Fibroblast of pulmonary artery (primary cell): ENCODE results near the gene ETFA.

ENCODE experiments used
- DNase-seq: peaks from one replicate; pipeline ENCODE4 v3.0.0-alpha.2; 2010; ENCODE audit warnings: low read depth
- H3K4me3 ChIP-seq: replicated peaks from 2 replicates; pipeline ENCODE4 v1.5.1; 2011; ENCODE audit warnings: low read depth, mild to moderate bottlenecking, control low read depth, low read length, moderate library complexity
- TF ChIP-seq, protein P1 (sequence below): IDR thresholded peaks from 2 replicates; pipeline ENCODE4 v1.5.1; 2011; ENCODE audit warnings: mild to moderate bottlenecking, control low read depth, low read length, inconsistent platforms; ENCODE audit errors: missing control alignments

ETFA gene

DNA sequence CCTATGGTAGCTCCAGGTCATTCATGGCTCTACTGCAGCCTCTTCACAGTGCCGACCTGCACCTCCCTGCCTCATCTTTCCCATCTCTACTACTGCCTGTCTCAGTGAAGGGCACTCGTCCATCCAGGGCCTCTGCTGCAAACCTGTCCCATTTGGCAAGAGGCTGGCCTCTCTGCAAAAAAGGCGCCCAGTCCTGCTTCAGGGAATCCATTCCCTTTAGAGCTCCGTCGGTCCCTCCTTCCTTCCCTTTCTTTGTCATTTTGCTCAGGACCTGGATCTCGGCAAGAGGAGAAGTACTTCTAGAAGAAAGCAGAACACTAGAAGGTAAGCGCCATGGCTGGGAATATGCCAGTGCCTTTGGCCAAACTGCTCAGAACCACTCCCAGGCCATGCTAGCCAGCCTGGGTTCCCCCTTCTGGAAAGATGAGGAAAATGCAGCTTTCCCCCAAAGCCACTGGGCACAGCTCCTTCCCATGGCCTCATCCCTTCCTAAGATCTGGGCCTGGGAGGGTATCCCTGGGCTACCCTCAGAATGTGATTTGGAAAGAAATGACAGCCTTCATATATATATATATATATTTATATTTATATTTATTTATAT is 18.9 kb upstream of the ETFA start:
- peak; percentile 71 for DNase-seq
- H3K4me3 ChIP-seq: no peak overlapping the region
- TF ChIP-seq, protein P1, sequence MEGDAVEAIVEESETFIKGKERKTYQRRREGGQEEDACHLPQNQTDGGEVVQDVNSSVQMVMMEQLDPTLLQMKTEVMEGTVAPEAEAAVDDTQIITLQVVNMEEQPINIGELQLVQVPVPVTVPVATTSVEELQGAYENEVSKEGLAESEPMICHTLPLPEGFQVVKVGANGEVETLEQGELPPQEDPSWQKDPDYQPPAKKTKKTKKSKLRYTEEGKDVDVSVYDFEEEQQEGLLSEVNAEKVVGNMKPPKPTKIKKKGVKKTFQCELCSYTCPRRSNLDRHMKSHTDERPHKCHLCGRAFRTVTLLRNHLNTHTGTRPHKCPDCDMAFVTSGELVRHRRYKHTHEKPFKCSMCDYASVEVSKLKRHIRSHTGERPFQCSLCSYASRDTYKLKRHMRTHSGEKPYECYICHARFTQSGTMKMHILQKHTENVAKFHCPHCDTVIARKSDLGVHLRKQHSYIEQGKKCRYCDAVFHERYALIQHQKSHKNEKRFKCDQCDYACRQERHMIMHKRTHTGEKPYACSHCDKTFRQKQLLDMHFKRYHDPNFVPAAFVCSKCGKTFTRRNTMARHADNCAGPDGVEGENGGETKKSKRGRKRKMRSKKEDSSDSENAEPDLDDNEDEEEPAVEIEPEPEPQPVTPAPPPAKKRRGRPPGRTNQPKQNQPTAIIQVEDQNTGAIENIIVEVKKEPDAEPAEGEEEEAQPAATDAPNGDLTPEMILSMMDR: peak; percentile 74

- DNase-seq: no peak
- TF ChIP-seq, protein P1: no peak
Observed at GRCh38 chr15:76328958-76329357, 17.7 kb upstream of the ETFA start.

DNA sequence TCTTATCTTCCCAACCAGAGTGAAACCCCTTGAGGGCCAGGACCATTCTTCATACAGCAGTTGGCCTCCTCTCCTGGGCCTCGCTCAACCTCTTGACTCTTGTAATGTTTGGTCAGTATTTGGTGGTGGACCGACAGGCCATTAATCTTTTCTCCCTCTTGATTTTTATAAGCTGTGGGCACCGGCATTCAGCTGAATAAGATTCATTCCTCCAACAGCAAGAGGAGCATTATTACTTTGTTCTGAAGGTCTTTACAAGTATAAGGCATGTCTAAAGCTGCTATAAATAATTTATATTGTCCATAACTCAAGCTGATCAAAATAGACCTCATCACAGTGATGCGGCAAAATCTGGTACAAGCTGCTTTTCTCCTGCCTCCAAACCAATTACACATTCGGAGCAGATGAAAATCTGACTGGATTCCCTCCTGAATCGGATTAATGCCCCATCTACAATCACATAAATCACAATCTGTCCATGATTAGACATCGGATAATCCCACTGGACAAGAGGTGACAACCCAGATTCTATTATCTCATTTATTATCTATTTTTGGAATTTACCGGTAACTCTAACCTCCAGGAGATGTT is 16.9 kb upstream of the ETFA start:
- DNase-seq: no peak

More at GRCh38 chr15:76328958-76329357, 17.7 kb upstream of the ETFA start:
- H3K4me3 ChIP-seq: no peak overlapping the region

DNA sequence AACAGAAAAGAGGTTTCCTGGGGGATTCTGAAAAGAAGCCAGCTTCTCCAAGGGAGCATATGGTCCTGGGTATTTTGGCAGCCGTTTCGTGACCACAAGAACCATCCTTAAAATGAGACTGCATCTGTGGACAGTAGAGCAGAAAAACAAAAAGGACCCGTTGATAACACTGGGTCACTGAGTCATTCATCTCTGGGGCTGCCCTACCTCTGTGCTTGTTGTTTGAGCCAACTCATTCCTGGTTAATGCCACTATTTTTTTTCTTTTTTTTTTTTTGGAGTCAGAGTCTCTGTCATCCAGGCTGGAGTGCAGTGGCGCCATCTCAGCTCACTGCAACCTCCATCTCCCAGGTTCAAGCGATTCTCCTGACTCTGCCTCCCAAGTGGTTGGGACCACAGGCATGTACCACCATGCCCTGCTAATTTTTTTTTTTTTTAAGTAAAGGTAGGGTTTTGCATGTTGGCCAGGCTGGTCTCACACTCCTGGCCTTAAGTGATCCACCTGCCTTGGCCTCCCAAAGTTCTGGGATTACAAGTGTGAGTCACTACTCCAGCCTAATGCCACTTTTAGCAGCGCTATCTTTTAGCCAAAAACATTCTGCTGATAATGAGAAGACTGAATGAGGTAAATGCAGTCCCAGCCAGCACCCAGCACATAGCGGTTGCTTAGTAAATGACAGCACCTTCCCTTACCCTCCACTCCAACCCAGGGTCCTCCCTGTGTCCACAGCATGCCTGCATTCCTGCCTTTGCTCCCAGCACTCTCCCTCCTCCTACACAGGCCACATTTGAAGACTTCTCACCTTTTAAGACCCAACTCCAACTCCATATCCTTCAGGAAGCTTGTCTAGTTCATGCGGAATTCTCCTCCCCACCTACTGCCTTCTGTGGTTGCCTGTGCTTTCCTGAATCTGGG is 16.2 kb upstream of the ETFA start:
- no peak overlapping the region for H3K4me3 ChIP-seq
- no peak for DNase-seq
- TF ChIP-seq, protein P1: no peak

More for the DNA sequence above, 16.9 kb upstream of the ETFA start:
- TF ChIP-seq, protein P1: no peak
- no peak overlapping the region for H3K4me3 ChIP-seq

- TF ChIP-seq, protein P1: no peak
Observed at GRCh38 chr15:76325704-76326103, 14.4 kb upstream of the ETFA start.

GRCh38 chr15:76324066-76324465 is 12.8 kb upstream of the ETFA start:
- TF ChIP-seq, protein P1: no peak
- H3K4me3 ChIP-seq: no peak overlapping the region
- DNase-seq: no peak

More at GRCh38 chr15:76325704-76326103, 14.4 kb upstream of the ETFA start:
- no peak for DNase-seq
- H3K4me3 ChIP-seq: no peak overlapping the region
